Inflammatory macrophage treated with lipopolysaccharide for 1 hour (primary cell): ENCODE measurements around the gene CCDC187.

ENCODE experiments used
- DNase-seq, 2 donors: peaks; one replicate each; pipeline ENCODE4 v3.0.0-alpha.2; 2020 to 2022

Gene CCDC187

GRCh38 chr9:136339173-136339957 lies 35.5 kb upstream of the CCDC187 start:
- DNase-seq, result peak; percentile 22 to 70

GRCh38 chr9:136338511-136338910 lies 34.6 kb upstream of the CCDC187 start:
- DNase-seq, result no peak

GRCh38 chr9:136337416-136338395 lies 33.8 kb upstream of the CCDC187 start:
- no peak for DNase-seq

GRCh38 chr9:136336881-136337280 lies 33.0 kb upstream of the CCDC187 start:
- no peak for DNase-seq

- no peak for DNase-seq
Measured at GRCh38 chr9:136336156-136336870, 32.4 kb upstream of the CCDC187 start.

- DNase-seq, result no peak
Measured at GRCh38 chr9:136335296-136336155, 31.6 kb upstream of the CCDC187 start.

GRCh38 chr9:136334541-136334940 lies 30.6 kb upstream of the CCDC187 start:
- no peak for DNase-seq

GRCh38 chr9:136333486-136333885 lies 29.6 kb upstream of the CCDC187 start:
- DNase-seq, result no peak

GRCh38 chr9:136333045-136333444 lies 29.2 kb upstream of the CCDC187 start:
- no peak for DNase-seq

- DNase-seq, result no peak
Measured at GRCh38 chr9:136332482-136332983, 28.6 kb upstream of the CCDC187 start.

- no peak for DNase-seq
Measured at GRCh38 chr9:136331556-136332481, 27.9 kb upstream of the CCDC187 start.

GRCh38 chr9:136331030-136331429 lies 27.1 kb upstream of the CCDC187 start:
- no peak for DNase-seq

- DNase-seq, result no peak
Measured at GRCh38 chr9:136330406-136330990, 26.6 kb upstream of the CCDC187 start.

GRCh38 chr9:136329636-136330405 lies 25.9 kb upstream of the CCDC187 start:
- no peak for DNase-seq

GRCh38 chr9:136329211-136329627 lies 25.3 kb upstream of the CCDC187 start:
- no peak for DNase-seq

GRCh38 chr9:136328622-136329041 lies 24.7 kb upstream of the CCDC187 start:
- no peak for DNase-seq

GRCh38 chr9:136328011-136328621 lies 24.2 kb upstream of the CCDC187 start:
- no peak for DNase-seq

GRCh38 chr9:136327304-136327974 lies 23.5 kb upstream of the CCDC187 start, which contains the start of gene GPSM1:
Gene GPSM1, plus strand, starts transcription at chr9:136327539. Its CDS starts 157 bp downstream, at chr9:136327696.
- peak; percentile 29 to 32 for DNase-seq
